Activated T-helper 17 cell treated with anti-CD3 and anti-CD28 coated beads, Interleukin-2, amount 50 U/mL, for 72 hours (primary cell): Measurements from ENCODE around the gene POC1A. TPM values are rescaled to one million over a fixed set of nuclear protein-coding genes. Genes with fewer than 3 reads are reported as not detected.

Experiments used
- ATAC-seq: fragments of 150-1000 bp; cut with Tn5 transposase; replicated peaks from 2 replicates; pipeline ENCODE4 v1.10.0; 2021; ENCODE audit warnings: mild to moderate bottlenecking, moderate library complexity
- H3K27ac Mint-ChIP-seq: one replicate; pipeline ENCODE4 v1.8.0; 2022; ENCODE audit warnings: mixed read lengths
- H3K27me3 Mint-ChIP-seq: one replicate; pipeline ENCODE4 v1.8.0; 2022; ENCODE audit warnings: mixed read lengths
- H3K36me3 Mint-ChIP-seq: one replicate; pipeline ENCODE4 v1.8.0; 2022; ENCODE audit warnings: low read depth, mild to moderate bottlenecking, mixed read lengths
- H3K4me1 Mint-ChIP-seq: one replicate; pipeline ENCODE4 v1.8.0; 2022; ENCODE audit warnings: mixed read lengths
- H3K4me3 Mint-ChIP-seq: one replicate; pipeline ENCODE4 v1.8.0; 2022; ENCODE audit warnings: mild to moderate bottlenecking, mixed read lengths
- H3K9me3 Mint-ChIP-seq: one replicate; pipeline ENCODE4 v1.8.0; 2022; ENCODE audit warnings: mixed read lengths
- total RNA-seq, 2 donors: library from RNA; stranded (reverse); gene quantifications; one replicate each; pipeline ENCODE4 v1.2.3, GENCODE V29; 2022

The POC1A gene
- total RNA-seq, 2 donors from 2014 or later: 19.5 to 28.1 TPM

- H3K36me3 Mint-ChIP-seq: no peaks in the 10 kb centered on the region
- no peak overlapping the region for H3K4me3 Mint-ChIP-seq
Measured at GRCh38 chr3:52073490-52073889, 80.7 kb downstream of the POC1A start.

GRCh38 chr3:52072471-52072870 lies 81.8 kb downstream of the POC1A start:
- no peak for ATAC-seq
- H3K27me3 Mint-ChIP-seq: no peaks in the 10 kb centered on the region

More at GRCh38 chr3:52073490-52073889, 80.7 kb downstream of the POC1A start:
- no peak for ATAC-seq
- no peaks in the 10 kb centered on the region for H3K9me3 Mint-ChIP-seq
- H3K4me1 Mint-ChIP-seq: no peaks in the 10 kb centered on the region
- no peak overlapping the region for H3K27ac Mint-ChIP-seq
- H3K27me3 Mint-ChIP-seq: no peaks in the 10 kb centered on the region

DNA sequence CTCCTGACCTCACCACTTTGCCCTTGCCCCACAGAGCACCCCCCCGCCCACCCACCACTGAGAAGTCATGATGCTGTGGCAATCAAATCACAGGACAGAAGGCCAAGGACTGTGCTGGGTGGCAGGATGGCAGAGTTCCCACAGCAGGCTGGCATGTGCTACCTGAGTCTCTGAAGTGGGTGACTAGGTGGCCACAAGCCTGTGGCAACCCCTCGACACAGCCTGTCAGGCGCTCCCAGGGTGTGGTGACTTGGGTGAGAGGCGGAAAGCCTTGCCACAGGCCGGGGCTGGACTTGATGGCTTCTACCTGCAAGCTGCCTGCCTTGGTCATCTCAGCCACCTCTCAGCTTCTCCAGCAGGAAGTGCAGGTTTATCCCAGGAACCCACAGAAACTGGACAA lies 82.2 kb downstream of the POC1A start:
- Mint-ChIP-seq H3K9me3 (no peaks in the 10 kb centered on the region), H3K4me3 (no peak overlapping the region), H3K27me3 (no peaks in the 10 kb centered on the region), H3K36me3 (no peaks in the 10 kb centered on the region), H3K4me1 (no peaks in the 10 kb centered on the region), H3K27ac (no peak overlapping the region)
- peak; percentile 43 for ATAC-seq

More at GRCh38 chr3:52072471-52072870, 81.8 kb downstream of the POC1A start:
- Mint-ChIP-seq H3K4me1 (no peaks in the 10 kb centered on the region), H3K4me3 (no peak overlapping the region), H3K9me3 (no peaks in the 10 kb centered on the region), H3K36me3 (no peaks in the 10 kb centered on the region), H3K27ac (no peak overlapping the region)

DNA sequence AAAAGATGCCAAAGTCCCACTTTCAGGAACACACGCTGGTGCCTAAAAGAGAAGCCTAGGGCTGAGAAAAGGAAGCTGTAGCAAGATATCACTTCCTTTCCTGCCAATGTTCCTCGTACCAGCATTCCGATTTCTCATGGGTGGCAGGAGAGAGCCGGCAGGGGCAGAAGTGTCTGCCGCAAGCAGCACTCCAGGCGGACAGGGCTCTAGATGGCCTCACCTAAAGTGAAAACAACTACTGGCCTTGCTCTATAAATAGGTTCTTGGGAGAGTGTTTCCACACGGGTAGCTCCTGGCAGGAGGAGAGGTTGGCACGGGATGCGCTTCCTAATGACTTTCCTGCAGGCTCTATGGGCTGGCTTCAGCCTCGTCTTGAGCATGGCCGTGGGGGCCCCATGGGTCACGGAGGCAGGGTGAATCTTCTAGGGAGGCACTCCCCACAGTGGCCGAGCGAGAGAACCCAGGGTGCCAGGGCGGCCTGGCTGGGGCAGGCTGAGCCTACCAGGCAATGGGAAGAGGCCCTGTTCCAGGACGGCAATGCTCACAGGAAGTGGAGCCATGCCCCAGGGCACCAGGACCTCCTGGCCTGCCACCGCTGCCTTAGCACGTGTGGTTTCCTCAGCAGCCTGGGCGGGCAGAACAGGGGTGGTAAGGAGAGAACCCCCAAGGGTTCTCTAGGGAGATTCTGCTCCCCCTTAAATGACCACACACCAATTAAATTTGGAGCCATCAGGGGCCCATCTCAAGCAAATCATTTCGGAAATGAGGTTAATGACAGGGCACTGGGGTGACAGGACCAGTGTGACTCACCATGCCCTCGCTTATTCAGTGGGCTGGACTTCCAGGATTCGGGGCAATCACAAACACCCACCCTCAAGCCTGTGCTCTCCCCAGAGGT lies 83.2 kb downstream of the POC1A start:
- H3K27me3 Mint-ChIP-seq: no peaks in the 10 kb centered on the region
- no peaks in the 10 kb centered on the region for H3K4me1 Mint-ChIP-seq
- peak overlapping the region; percentile 28 for H3K27ac Mint-ChIP-seq
- peak; percentile 44 for ATAC-seq
- H3K9me3 Mint-ChIP-seq: no peaks in the 10 kb centered on the region
- H3K36me3 Mint-ChIP-seq: no peaks in the 10 kb centered on the region
- H3K4me3 Mint-ChIP-seq: no peak overlapping the region

DNA sequence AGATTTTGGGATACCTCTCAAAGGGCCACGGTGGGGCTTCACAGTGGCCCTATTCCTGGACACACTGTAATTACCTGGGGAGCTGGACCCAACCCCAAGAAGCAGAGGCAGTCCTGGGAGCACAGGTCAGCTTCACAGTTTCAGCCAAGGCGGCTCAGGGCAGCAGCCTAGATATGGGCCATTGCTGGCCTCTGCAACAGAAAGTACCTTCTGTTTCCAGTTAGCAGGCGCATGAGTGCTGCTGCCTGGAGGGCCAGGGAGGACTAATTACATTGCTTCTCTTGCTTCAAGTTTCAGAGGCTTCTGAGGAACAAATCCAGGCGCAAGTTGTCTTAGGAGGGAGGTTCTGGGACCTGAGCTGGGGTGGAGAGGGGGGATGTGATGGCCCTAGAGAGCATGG lies 84.4 kb downstream of the POC1A start:
- no peak overlapping the region for H3K4me3 Mint-ChIP-seq

DNA sequence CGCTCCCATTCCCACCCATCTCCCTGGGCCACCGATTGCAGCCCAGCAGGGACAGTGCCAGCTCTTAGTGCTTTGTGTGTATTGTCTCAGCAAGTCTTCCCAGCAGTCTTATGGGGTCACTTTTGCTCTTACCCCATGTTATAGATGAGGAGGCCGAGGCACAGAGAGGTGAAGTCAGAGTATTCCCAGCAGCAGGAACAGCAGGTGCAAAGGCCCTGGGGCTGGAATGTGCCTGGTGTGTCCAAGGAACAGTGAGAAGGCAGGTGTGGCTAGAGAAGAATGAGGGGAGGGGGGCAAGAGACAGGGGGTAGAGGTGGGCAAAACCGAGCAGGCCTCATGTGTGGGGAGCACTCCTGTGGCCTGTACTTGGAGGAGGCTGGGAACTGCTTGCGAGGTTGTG lies 85.1 kb downstream of the POC1A start:
- Mint-ChIP-seq H3K9me3 (no peaks in the 10 kb centered on the region), H3K36me3 (no peaks in the 10 kb centered on the region), H3K4me3 (no peak overlapping the region), H3K27ac (no peak overlapping the region), H3K4me1 (no peaks in the 10 kb centered on the region), H3K27me3 (no peaks in the 10 kb centered on the region)
- no peak for ATAC-seq

More for the DNA sequence above, 84.4 kb downstream of the POC1A start:
- ATAC-seq: no peak
- no peaks in the 10 kb centered on the region for H3K27me3 Mint-ChIP-seq
- no peaks in the 10 kb centered on the region for H3K4me1 Mint-ChIP-seq
- H3K36me3 Mint-ChIP-seq: no peaks in the 10 kb centered on the region
- peak overlapping the region; percentile 28 for H3K27ac Mint-ChIP-seq
- H3K9me3 Mint-ChIP-seq: no peaks in the 10 kb centered on the region

- Mint-ChIP-seq H3K9me3 (no peaks in the 10 kb centered on the region), H3K4me1 (no peaks in the 10 kb centered on the region), H3K27ac (no peak overlapping the region), H3K4me3 (no peak overlapping the region), H3K36me3 (no peaks in the 10 kb centered on the region), H3K27me3 (no peaks in the 10 kb centered on the region)
- no peak for ATAC-seq
Measured at GRCh38 chr3:52068730-52069129, 85.5 kb downstream of the POC1A start.

DNA sequence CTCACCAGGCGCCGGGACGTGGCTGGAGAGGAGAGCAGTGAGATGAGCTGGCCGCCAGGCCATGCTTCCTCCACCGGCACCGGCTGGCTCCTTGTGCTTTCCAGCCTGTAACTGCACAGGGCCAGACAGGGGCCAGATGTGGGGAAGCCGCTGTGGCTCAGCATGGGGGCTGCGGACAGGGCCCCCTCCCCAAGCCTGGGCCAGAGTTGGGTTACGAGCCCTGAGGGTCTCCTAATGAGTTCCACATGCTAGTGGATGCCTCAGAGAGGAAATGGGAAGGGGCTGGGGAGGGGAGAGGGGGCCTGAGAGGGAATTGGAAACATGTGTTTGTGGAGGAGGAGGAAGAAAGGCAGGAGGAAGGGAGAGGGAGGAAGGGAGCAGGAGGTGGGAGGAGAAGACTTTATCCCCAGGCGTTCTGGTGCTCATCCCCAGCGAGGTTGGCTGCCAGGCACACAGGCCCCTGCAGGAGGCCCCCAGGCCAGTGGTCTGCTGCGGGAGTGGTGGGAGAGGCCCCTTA lies 86.1 kb downstream of the POC1A start:
- Mint-ChIP-seq H3K9me3 (no peaks in the 10 kb centered on the region), H3K36me3 (no peaks in the 10 kb centered on the region), H3K4me1 (no peaks in the 10 kb centered on the region)

DNA sequence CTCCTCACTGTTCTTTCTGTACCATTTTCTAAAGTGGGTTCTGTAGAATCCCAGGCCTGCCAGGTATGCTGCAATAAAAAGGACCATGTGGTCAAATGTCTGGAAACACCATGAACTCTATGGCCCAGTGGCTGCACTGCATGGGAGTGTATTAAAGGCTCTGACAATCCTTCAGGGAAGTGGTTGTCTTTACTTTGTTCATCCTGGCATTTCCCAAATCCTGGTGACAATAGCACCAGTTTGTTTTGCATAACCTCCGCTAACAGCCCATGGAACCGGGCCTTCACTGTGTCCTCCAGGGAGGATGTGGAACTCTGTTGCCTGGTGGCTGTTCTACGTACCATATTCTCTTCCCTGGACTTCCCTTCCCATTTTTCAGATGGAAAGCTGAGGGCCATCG lies 86.7 kb downstream of the POC1A start:
- Mint-ChIP-seq H3K9me3 (no peaks in the 10 kb centered on the region), H3K27ac (no peak overlapping the region), H3K36me3 (no peaks in the 10 kb centered on the region), H3K27me3 (no peaks in the 10 kb centered on the region), H3K4me3 (no peak overlapping the region), H3K4me1 (no peaks in the 10 kb centered on the region)
- no peak for ATAC-seq

More for the DNA sequence above, 86.1 kb downstream of the POC1A start:
- Mint-ChIP-seq H3K27me3 (no peaks in the 10 kb centered on the region), H3K4me3 (no peak overlapping the region), H3K27ac (no peak overlapping the region)
- ATAC-seq: no peak

- no peak overlapping the region for H3K27ac Mint-ChIP-seq
Measured at GRCh38 chr3:52067046-52067445, 87.2 kb downstream of the POC1A start.

DNA sequence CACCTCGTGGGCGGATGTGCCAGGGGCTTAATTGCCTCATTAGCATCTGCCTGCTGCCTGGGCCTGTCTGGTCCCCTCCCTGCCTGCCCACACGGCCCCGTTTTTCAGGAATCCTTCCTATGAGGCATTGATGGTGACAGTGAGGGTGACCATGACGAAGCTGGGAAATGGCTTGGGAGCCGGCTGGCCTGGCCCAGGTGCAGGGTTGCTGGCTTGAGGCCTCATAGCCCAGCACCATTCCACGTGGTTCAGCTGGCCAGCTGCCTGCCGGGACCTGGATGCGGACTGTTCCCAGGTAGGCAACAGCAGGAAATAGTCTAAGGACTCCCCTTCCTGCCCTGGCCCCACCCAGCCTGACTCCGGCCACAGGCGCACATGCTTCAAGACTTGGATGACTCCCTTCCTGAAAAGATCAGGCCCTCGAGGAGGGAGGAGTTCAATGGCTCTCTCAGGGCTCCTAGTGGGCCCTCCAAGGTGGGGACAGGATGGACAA lies 88.9 kb downstream of the POC1A start:
- Mint-ChIP-seq H3K27me3 (no peaks in the 10 kb centered on the region), H3K4me1 (no peaks in the 10 kb centered on the region), H3K4me3 (no peak overlapping the region), H3K36me3 (no peaks in the 10 kb centered on the region), H3K27ac (no peak overlapping the region), H3K9me3 (no peaks in the 10 kb centered on the region)
- ATAC-seq: no peak

More at GRCh38 chr3:52067046-52067445, 87.2 kb downstream of the POC1A start:
- Mint-ChIP-seq H3K4me1 (no peaks in the 10 kb centered on the region), H3K27me3 (no peaks in the 10 kb centered on the region), H3K36me3 (no peaks in the 10 kb centered on the region), H3K4me3 (no peak overlapping the region), H3K9me3 (no peaks in the 10 kb centered on the region)
- ATAC-seq: no peak

GRCh38 chr3:52064561-52064960 lies 89.7 kb downstream of the POC1A start:
- no peak overlapping the region for H3K27ac Mint-ChIP-seq
- no peaks in the 10 kb centered on the region for H3K27me3 Mint-ChIP-seq

DNA sequence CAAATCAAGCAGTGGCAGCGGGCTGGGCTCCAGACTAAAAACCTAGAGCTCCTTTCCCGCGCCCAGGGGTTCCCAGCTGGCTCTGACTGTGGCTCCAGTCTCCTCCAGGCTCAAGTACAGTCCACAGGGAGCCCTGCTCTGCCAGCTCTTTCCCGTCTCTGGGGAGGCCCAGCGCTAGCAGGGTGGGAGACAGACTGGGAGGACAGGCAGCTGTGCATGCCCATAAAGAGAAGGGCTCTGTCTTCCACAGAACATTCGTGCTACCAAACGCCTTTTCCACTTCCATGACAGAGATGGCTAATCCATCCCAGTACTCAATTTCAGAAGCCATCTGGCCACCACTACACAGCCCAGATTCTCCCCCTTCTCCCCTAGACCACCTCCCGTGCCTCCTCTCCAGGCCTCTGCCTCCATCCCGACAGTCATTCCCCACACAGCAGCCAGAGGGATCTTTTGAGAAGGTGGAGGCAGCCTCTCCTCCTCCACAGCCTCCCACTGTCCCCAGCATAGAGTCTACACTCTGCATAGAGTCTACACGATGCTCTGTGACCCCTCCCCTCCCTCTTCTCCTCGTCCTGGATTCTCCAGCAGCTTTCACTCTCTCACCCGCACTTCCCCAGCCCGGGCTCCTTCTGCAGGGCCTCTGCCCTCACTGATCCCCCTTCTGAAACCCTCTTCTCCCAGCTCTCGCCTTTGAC lies 91.0 kb downstream of the POC1A start:
- no peak for ATAC-seq
- Mint-ChIP-seq H3K27ac (peak overlapping the region; percentile 80), H3K9me3 (no peaks in the 10 kb centered on the region)

More at GRCh38 chr3:52064561-52064960, 89.7 kb downstream of the POC1A start:
- Mint-ChIP-seq H3K4me1 (no peaks in the 10 kb centered on the region), H3K9me3 (no peaks in the 10 kb centered on the region), H3K36me3 (no peaks in the 10 kb centered on the region), H3K4me3 (no peak overlapping the region)
- ATAC-seq: no peak

DNA sequence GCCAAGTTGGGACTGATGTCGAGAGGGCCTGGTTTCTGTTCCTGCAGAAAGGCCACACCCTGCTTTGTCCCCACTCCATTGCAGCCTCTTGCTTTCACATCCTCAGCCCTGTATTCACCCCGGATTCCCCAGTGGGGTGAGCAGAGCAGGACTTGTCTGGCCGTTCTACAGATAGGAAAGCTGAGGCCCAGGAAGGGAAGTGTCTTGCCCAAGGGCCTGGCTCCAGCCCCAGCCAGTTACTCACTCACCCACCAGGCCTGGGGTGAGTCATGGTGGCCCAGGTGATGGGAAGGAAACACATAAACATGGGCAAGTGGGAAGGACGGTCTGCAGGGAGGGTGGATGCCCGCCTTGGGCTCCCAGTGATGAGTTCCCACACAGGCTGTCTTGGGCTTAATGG lies 91.7 kb downstream of the POC1A start:
- Mint-ChIP-seq H3K27ac (peak overlapping the region; percentile 59), H3K27me3 (no peaks in the 10 kb centered on the region), H3K9me3 (no peaks in the 10 kb centered on the region), H3K4me3 (no peak overlapping the region), H3K36me3 (no peaks in the 10 kb centered on the region), H3K4me1 (no peaks in the 10 kb centered on the region)
- peak; percentile 84 for ATAC-seq

More for the DNA sequence above, 91.0 kb downstream of the POC1A start:
- H3K36me3 Mint-ChIP-seq: no peaks in the 10 kb centered on the region
- no peak overlapping the region for H3K4me3 Mint-ChIP-seq
- H3K4me1 Mint-ChIP-seq: no peaks in the 10 kb centered on the region
- H3K27me3 Mint-ChIP-seq: no peaks in the 10 kb centered on the region
